ENCODE measurements around the gene BRD4. TPM values are rescaled to one million over a fixed set of nuclear protein-coding genes. Genes with fewer than 3 reads are reported as not detected.

Gene BRD4
- total and polyA plus RNA-seq, 2 of the 13 experiments (the other 11 are each of a cell fraction or from before 2014, with no cell fraction given), result 10.5 to 11.4 TPM

GRCh38 chr19:15332311-15332996 lies at the start of gene BRD4 (continued):
- TF ChIP-seq POLR2G (IDR thresholded peaks at IDR 0.05; ENCODE audit: low read depth, low read length), result peak; percentile 53; the same call in 1 of the 2 replicates
- TF ChIP-seq ZBTB14 (CRISPR knock-in tag; IDR thresholded peaks at IDR 0.05), result peak; percentile 89
- TF ChIP-seq MEF2D (CRISPR knock-in tag; IDR thresholded peaks at IDR 0.05), result no peak
- no peak for TF ChIP-seq ZNF557 (CRISPR knock-in tag; IDR thresholded peaks at IDR 0.05)
- TF ChIP-seq PRPF4 (IDR thresholded peaks at IDR 0.05; ENCODE audit: low read depth, low read length, poor library complexity, severe bottlenecking), result no peak
- TF ChIP-seq ARNT (IDR thresholded peaks at IDR 0.05), result no peak
- TF ChIP-seq ZNF30 (CRISPR knock-in tag; IDR thresholded peaks at IDR 0.05), result no peak
- no peak for TF ChIP-seq SIX4 (CRISPR knock-in tag; IDR thresholded peaks at IDR 0.05)
- TF ChIP-seq ZNF703 (CRISPR knock-in tag; IDR thresholded peaks at IDR 0.05; ENCODE audit: borderline replicate concordance), result no peak
- no peak for TF ChIP-seq ZNF547 (CRISPR knock-in tag; IDR thresholded peaks at IDR 0.05)
- no peak for TF ChIP-seq ZNF326 (CRISPR knock-in tag; IDR thresholded peaks at IDR 0.05; ENCODE audit: borderline replicate concordance)
- peak; percentile 10; the same call in 1 of the 2 replicates for TF ChIP-seq KDM5B (CRISPR knock-in tag; IDR thresholded peaks at IDR 0.05; ENCODE audit: borderline replicate concordance)
- TF ChIP-seq REL (CRISPR knock-in tag; conservative IDR thresholded peaks at IDR 0.05), result no peak
- TF ChIP-seq FOXP4 (CRISPR knock-in tag; IDR thresholded peaks at IDR 0.05), result no peak
- 0 out of 2 replicates have a peak, but pooled peaks have one; percentile 26 for TF ChIP-seq HOXA5 (CRISPR knock-in tag; IDR thresholded peaks at IDR 0.05)
- TF ChIP-seq KAT7 (CRISPR knock-in tag; IDR thresholded peaks at IDR 0.05; ENCODE audit: borderline replicate concordance), result no peak
- no peak for TF ChIP-seq REST (IDR thresholded peaks at IDR 0.05; ENCODE audit: borderline replicate concordance in 1 of 2, low read depth in 1 of 2, low read length in 2 of 2)
- no peak for TF ChIP-seq ZNF740 (CRISPR knock-in tag; IDR thresholded peaks at IDR 0.05)
- no peak for TF ChIP-seq PAF1 (CRISPR knock-in tag; IDR thresholded peaks at IDR 0.05)
- TF ChIP-seq ZSCAN25 (CRISPR knock-in tag; IDR thresholded peaks at IDR 0.05), result no peak
- no peak for TF ChIP-seq ZNF12 (CRISPR knock-in tag; IDR thresholded peaks at IDR 0.05)
- TF ChIP-seq ZSCAN29 (CRISPR knock-in tag; conservative IDR thresholded peaks at IDR 0.05), result no peak
- TF ChIP-seq THYN1 (CRISPR knock-in tag; IDR thresholded peaks at IDR 0.05; ENCODE audit: borderline replicate concordance, low read depth), result no peak
